PC-3 (cell line): ENCODE measurements around the gene OR4E2. TPM values are rescaled to one million over a fixed set of nuclear protein-coding genes. Genes with fewer than 3 reads are reported as not detected.

Experiments used
- ATAC-seq: fragments of 200-7000 bp; cut with Tn5 transposase; 2 replicates; pipeline ENCODE4 v1.9.1; 2020; ENCODE audit warnings: mild to moderate bottlenecking, moderate library complexity
- BruUV-seq: library from RNA; stranded (reverse); fragments of 400-500 nt; replicated peaks from 2 replicates; lab custom pipeline; 2021; lab: Mats Ljungman, UMichigan
- CTCF ChIA-PET: fragments of 300-600 bp; sonication (Branson Sonifier 250); formaldehyde crosslinking; loops from one replicate; lab custom pipeline; 2022; ENCODE audit warnings: antibody characterized with exemption; lab: Charles Lee
- POLR2A ChIA-PET: fragments of 300-600 bp; sonication (Branson Sonifier 250); formaldehyde crosslinking; loops from one replicate; lab custom pipeline; 2022; ENCODE audit warnings: antibody characterized with exemption; ENCODE audit not compliant: unreplicated experiment; lab: Charles Lee
- DNase-seq: peaks from one replicate; pipeline ENCODE4 v3.0.0-alpha.2; 2015
- H2AFZ ChIP-seq: fragments of 300-600 bp; sonication (generic); 2 replicates; pipeline ENCODE4 v1.6.0; 2016; ENCODE audit warnings: antibody characterized with exemption, low read length
- H3F3A ChIP-seq: fragments of 300-600 bp; sonication (generic); one replicate; pipeline ENCODE4 v1.6.0; 2017; ENCODE audit warnings: antibody characterized with exemption, low read length, control low read depth, mild to moderate bottlenecking; ENCODE audit not compliant: unreplicated experiment
- H3K27ac ChIP-seq: fragments of 300-600 bp; sonication (generic); 2 replicates; pipeline ENCODE4 v1.5.1; 2016; ENCODE audit warnings: mild to moderate bottlenecking, low read length
- H3K27me3 ChIP-seq: fragments of 300-600 bp; sonication (generic); 2 replicates; pipeline ENCODE4 v1.6.1; 2016; ENCODE audit warnings: low read length, mixed read lengths
- H3K36me3 ChIP-seq: fragments of 300-600 bp; sonication (generic); 2 replicates; pipeline ENCODE4 v1.6.1; 2016; ENCODE audit warnings: low read depth, mixed run types, low read length, mixed read lengths
- H3K4me1 ChIP-seq: fragments of 300-600 bp; sonication (generic); 2 replicates; pipeline ENCODE4 v1.5.1; 2016; ENCODE audit warnings: low read length; ENCODE audit not compliant: insufficient read depth
- H3K4me2 ChIP-seq: fragments of 300-600 bp; sonication (generic); 2 replicates; pipeline ENCODE4 v1.6.0; 2016; ENCODE audit warnings: low read length
- H3K4me3 ChIP-seq: fragments of 300-600 bp; sonication (generic); 2 replicates; pipeline ENCODE4 v1.5.1; 2016; ENCODE audit warnings: mild to moderate bottlenecking, low read length, mixed read lengths
- H3K79me2 ChIP-seq: fragments of 300-600 bp; sonication (generic); 2 replicates; pipeline ENCODE4 v1.6.1; 2017; ENCODE audit warnings: low read length, mixed read lengths
- H3K9ac ChIP-seq: fragments of 300-600 bp; sonication (generic); 2 replicates; pipeline ENCODE4 v1.6.0; 2016; ENCODE audit warnings: mild to moderate bottlenecking, low read length
- H3K9me2 ChIP-seq: fragments of 300-600 bp; sonication (generic); replicated peaks from 2 replicates; pipeline ENCODE4 v1.6.1; 2016; ENCODE audit warnings: mixed run types, low read length, mixed read lengths
- H3K9me3 ChIP-seq: fragments of 300-600 bp; sonication (generic); 2 replicates; pipeline ENCODE4 v1.6.1; 2016; ENCODE audit warnings: low read length, mixed read lengths
- H4K20me1 ChIP-seq: fragments of 300-600 bp; sonication (generic); 2 replicates; pipeline ENCODE4 v1.6.1; 2016; ENCODE audit warnings: low read length, mixed read lengths
- EZH2 ChIP-seq: fragments of 300-600 bp; sonication (generic); IDR thresholded peaks from one replicate; pipeline ENCODE4 v1.6.1; 2017; ENCODE audit warnings: antibody characterized with exemption, mild to moderate bottlenecking, low read length; ENCODE audit not compliant: unreplicated experiment
- EZH2phosphoT487 ChIP-seq: fragments of 300-600 bp; sonication (generic); IDR thresholded peaks from 2 replicates; pipeline ENCODE4 v1.6.1; 2018; ENCODE audit warnings: mild to moderate bottlenecking, antibody characterized with exemption, low read length, borderline replicate concordance
- intact Hi-C: fragments of 100-400 bp; cut with micrococcal nuclease; formaldehyde crosslinking; loops from 2 replicates; pipeline ENCODE4 v1.9.0; 2023
- total RNA-seq: library from RNA; depleted of rRNA; stranded (reverse); fragments of >200 nt; gene quantifications from 2 replicates; pipeline ENCODE4 v1.2.3, GENCODE V29; 2014
- TF ChIP-seq, protein P1 (sequence below): fragments of 300-600 bp; sonication (generic); conservative IDR thresholded peaks from 2 replicates; pipeline ENCODE4 v1.5.1; 2017; ENCODE audit warnings: antibody characterized with exemption, low read depth, mild to moderate bottlenecking, low read length

OR4E2 gene
- total RNA-seq, 1 experiment from 2014 or later, result not detected

DNA sequence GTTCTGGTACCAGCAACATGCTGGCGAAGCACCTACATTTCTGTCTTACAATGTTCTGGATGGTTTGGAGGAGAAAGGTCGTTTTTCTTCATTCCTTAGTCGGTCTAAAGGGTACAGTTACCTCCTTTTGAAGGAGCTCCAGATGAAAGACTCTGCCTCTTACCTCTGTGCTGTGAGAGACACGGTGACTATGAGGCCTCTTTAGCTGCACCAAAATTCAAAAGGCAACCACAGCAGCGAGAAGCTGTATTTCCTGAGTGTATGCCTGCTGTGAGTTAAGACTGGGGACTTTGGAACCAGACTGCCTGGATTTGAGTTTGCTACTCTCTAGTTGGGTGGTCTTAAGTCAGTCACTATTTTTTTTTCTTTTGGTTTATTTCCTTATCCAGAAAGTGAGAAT, 10.2 kb upstream of the OR4E2 start:
- ChIA-PET CTCF (no interaction called here), POLR2A (no interaction called here)

DNA sequence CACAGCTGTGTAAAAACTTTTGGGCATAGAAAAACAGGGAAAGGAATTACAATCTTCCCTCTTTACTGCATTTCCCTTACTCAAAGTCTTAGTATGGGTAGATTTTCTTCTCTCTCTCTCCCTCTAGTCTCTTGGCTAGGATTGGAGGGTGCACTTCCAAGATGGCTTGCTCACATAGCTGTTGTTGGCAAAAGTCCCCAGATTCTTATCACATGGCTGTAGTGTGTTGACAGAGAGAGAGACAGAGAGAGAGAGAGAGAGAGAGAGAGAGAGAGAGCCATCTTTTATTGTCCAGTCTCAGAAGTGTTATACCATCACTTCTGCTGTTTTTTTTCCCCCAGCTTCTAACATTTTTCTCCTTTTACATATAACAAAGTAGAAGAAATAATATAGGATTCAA, 6.3 kb upstream of the OR4E2 start:
- CTCF ChIA-PET, result interaction anchor here (0.7 kb wide), 1 partner anchor 105 kb away, joined by 3 read pairs; no protein-coding TSS in a partner anchor
- no peak overlapping the region for H3K4me2 ChIP-seq
- ATAC-seq, result no peak
- H3K9ac ChIP-seq, result no peak overlapping the region
- H3K4me3 ChIP-seq, result no peak overlapping the region
- peaks cover 46% of the 10 kb centered on the region for H3K27me3 ChIP-seq
- TF ChIP-seq, protein P1, sequence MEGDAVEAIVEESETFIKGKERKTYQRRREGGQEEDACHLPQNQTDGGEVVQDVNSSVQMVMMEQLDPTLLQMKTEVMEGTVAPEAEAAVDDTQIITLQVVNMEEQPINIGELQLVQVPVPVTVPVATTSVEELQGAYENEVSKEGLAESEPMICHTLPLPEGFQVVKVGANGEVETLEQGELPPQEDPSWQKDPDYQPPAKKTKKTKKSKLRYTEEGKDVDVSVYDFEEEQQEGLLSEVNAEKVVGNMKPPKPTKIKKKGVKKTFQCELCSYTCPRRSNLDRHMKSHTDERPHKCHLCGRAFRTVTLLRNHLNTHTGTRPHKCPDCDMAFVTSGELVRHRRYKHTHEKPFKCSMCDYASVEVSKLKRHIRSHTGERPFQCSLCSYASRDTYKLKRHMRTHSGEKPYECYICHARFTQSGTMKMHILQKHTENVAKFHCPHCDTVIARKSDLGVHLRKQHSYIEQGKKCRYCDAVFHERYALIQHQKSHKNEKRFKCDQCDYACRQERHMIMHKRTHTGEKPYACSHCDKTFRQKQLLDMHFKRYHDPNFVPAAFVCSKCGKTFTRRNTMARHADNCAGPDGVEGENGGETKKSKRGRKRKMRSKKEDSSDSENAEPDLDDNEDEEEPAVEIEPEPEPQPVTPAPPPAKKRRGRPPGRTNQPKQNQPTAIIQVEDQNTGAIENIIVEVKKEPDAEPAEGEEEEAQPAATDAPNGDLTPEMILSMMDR, result no peak
- TF ChIP-seq EZH2phosphoT487 (no peak), EZH2 (no peak)
- no peaks in the 10 kb centered on the region for H3K9me3 ChIP-seq
- H3K27ac ChIP-seq, result no peak overlapping the region
- no peak overlapping the region for H2AFZ ChIP-seq
- H3F3A ChIP-seq, result no peaks in the 10 kb centered on the region
- intact Hi-C loops, result no loop called here
- H3K9me2 ChIP-seq, result no peaks in the 10 kb centered on the region
- H3K36me3 ChIP-seq, result no peaks in the 10 kb centered on the region
- H3K4me1 ChIP-seq, result no peaks in the 10 kb centered on the region
- H3K79me2 ChIP-seq, result no peaks in the 10 kb centered on the region
- no peaks in the 10 kb centered on the region for H4K20me1 ChIP-seq
- no peak for DNase-seq
- POLR2A ChIA-PET, result no interaction called here
- no TSS peak for BruUV-seq

More for the DNA sequence above, 10.2 kb upstream of the OR4E2 start:
- Histone ChIP-seq H3F3A (no peaks in the 10 kb centered on the region), H3K27me3 (peaks cover 48% of the 10 kb centered on the region), H3K9ac (no peak overlapping the region), H3K79me2 (no peaks in the 10 kb centered on the region), H3K27ac (no peak overlapping the region), H3K4me2 (no peak overlapping the region), H3K36me3 (no peaks in the 10 kb centered on the region), H4K20me1 (no peaks in the 10 kb centered on the region), H3K9me2 (no peaks in the 10 kb centered on the region), H2AFZ (no peak overlapping the region), H3K4me1 (no peaks in the 10 kb centered on the region), H3K9me3 (no peaks in the 10 kb centered on the region), H3K4me3 (no peak overlapping the region)
- TF ChIP-seq, protein P1, result no peak
- TF ChIP-seq EZH2 (no peak), EZH2phosphoT487 (no peak)
- intact Hi-C loops, result no loop called here
- ATAC-seq (no peak), DNase-seq (no peak)
- BruUV-seq, result no TSS peak

DNA sequence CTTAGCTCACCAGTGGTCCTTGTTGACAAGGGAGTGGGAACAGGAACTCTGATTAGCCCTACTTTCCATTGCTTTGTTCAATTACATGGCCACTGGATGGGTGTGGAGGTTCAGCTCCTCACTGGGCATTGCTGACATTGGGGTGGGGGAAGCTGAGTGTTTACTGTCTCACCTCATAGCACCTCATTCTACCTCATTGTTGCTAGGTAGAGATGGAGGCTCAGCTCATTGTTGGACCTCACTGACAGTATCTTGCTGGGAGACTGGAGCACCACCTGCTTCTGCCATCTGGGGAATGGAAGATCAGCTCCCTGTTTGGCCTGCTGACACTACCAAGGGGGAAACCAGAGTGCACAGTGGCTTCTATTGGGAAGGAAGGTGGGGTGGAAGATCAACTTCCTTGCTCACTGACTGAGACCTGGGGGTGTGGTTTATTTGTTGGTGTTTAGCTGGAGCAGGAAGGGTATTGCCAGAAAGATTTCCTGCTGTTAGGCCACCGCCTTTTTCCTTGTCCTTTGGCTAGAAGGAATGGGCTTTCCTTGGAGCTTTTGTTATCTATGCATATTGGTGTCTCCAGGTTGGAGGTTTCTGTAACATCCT, 1.3 kb upstream of the OR4E2 start:
- Histone ChIP-seq H3K4me1 (no peaks in the 10 kb centered on the region), H3K79me2 (no peaks in the 10 kb centered on the region), H3K27me3 (peaks cover 43% of the 10 kb centered on the region), H4K20me1 (no peaks in the 10 kb centered on the region), H3K9me2 (no peaks in the 10 kb centered on the region), H3F3A (no peaks in the 10 kb centered on the region), H2AFZ (no peak overlapping the region), H3K27ac (no peak overlapping the region), H3K9me3 (no peaks in the 10 kb centered on the region), H3K36me3 (no peaks in the 10 kb centered on the region), H3K9ac (no peak overlapping the region), H3K4me3 (no peak overlapping the region), H3K4me2 (no peak overlapping the region)
- TF ChIP-seq EZH2, result no peak
- TF ChIP-seq, protein P1, result no peak
- POLR2A ChIA-PET, result interaction anchor here (0.6 kb wide), 1 partner anchor 85 kb away, joined by 5 read pairs; no protein-coding TSS in a partner anchor
- intact Hi-C loops, result no loop called here
- ATAC-seq (no peak), DNase-seq (no peak)
- no TSS peak for BruUV-seq
- CTCF ChIA-PET, result no interaction called here
